Stimulated activated CD8-positive, alpha-beta memory T cell treated with anti-CD3 and anti-CD28 coated beads, Interleukin-12 subunit alpha, Interleukin-12 subunit beta, amount 100 ng/mL, for 1 hour (primary cell): ENCODE results near the gene ROR1.

Source experiments
- DNase-seq: peaks from one replicate; pipeline ENCODE4 v3.0.0-alpha.2; 2020; ENCODE audit warnings: low read depth

ROR1 gene

GRCh38 chr1:63977466-63977865 lies 203.6 kb downstream of the ROR1 start:
- DNase-seq = no peak

- DNase-seq = no peak
Observed at GRCh38 chr1:63980740-63981407, 207.1 kb downstream of the ROR1 start.

GRCh38 chr1:63981408-63981773 lies 207.6 kb downstream of the ROR1 start:
- no peak for DNase-seq

GRCh38 chr1:63982201-63982600 lies 208.4 kb downstream of the ROR1 start:
- DNase-seq = no peak

GRCh38 chr1:63983391-63984256 lies 209.8 kb downstream of the ROR1 start:
- no peak for DNase-seq

GRCh38 chr1:63984257-63984929 lies 210.6 kb downstream of the ROR1 start:
- no peak for DNase-seq

GRCh38 chr1:63984930-63985290 lies 211.1 kb downstream of the ROR1 start:
- no peak for DNase-seq

- DNase-seq = no peak
Observed at GRCh38 chr1:63987014-63987627, 213.3 kb downstream of the ROR1 start.

- DNase-seq = no peak
Observed at GRCh38 chr1:63987628-63988024, 213.8 kb downstream of the ROR1 start.

- DNase-seq = no peak
Observed at GRCh38 chr1:63988941-63989340, 215.1 kb downstream of the ROR1 start.

- no peak for DNase-seq
Observed at GRCh38 chr1:63991685-63992084, 217.9 kb downstream of the ROR1 start.

- no peak for DNase-seq
Observed at GRCh38 chr1:64000021-64000420, 226.2 kb downstream of the ROR1 start.

GRCh38 chr1:64001038-64001437 lies 227.2 kb downstream of the ROR1 start:
- DNase-seq = no peak

GRCh38 chr1:64004451-64005025 lies 230.7 kb downstream of the ROR1 start:
- DNase-seq = no peak

- DNase-seq = no peak
Observed at GRCh38 chr1:64005801-64006200, 232.0 kb downstream of the ROR1 start.

GRCh38 chr1:64006276-64007051 lies 232.6 kb downstream of the ROR1 start:
- no peak for DNase-seq

- no peak for DNase-seq
Observed at GRCh38 chr1:64010316-64010715, 236.5 kb downstream of the ROR1 start.

GRCh38 chr1:64013395-64013794 lies 239.6 kb downstream of the ROR1 start:
- no peak for DNase-seq

GRCh38 chr1:64019818-64020217 lies 246.0 kb downstream of the ROR1 start:
- no peak for DNase-seq

- DNase-seq = no peak
Observed at GRCh38 chr1:64021066-64021465, 247.2 kb downstream of the ROR1 start.

GRCh38 chr1:64025051-64025450 lies 251.2 kb downstream of the ROR1 start:
- DNase-seq = no peak

GRCh38 chr1:64029037-64029436 lies 255.2 kb downstream of the ROR1 start:
- DNase-seq = no peak
